ENCODE results near the gene TAF4. TPM values are rescaled to one million over a fixed set of nuclear protein-coding genes. Genes with fewer than 3 reads are reported as not detected.
A peak's percentile ranks its signal among the peaks of the same experiment; 100 is the strongest.

Gene TAF4
- total and polyA plus RNA-seq, 2 donors from 2014 or later: 3.7 to 18.4 TPM

DNA sequence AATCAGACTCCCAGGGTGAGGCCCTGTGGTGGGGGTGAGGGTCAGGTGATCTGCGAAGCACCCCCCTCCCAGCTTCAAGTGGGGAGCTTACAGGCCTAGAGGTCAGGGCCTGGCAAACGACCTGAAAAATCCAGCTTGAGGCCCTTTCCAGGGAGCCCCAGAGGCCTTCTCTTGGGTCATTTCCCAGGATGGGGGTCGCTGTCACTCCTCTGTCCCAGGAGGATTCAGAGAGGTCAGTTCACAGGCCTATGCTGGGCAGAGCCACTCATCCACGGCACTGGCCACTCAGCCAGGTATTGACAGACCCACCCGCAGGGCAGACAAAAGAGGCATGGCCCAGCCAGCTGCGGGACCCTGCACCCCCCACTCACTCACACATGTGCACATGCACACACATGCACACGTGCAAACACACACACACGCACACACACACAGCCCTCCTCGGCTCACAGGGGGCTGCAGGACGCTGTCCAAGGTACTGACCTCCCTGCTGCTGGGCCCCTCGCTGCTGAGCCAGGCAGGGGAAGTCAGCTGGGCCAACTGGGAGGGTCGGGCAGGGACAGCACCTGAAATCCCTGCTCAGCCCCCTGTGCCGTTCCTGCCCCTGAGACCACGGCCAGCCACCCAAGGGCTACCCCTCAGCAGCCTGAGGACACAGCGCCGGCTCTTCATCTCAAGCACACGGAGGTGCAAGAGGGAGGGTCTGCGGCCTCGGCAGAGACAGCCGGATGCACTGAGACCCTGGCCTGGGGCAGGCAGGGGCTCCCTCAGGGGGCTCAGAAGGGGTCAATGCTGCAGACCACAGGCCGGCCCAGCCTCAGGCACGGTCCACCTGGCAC is 113.8 kb downstream of the TAF4 start:
- no peak overlapping the region for H3K27ac ChIP-seq (ENCODE audit: low read depth in 2 of 2, low read length in 2 of 2)

DNA sequence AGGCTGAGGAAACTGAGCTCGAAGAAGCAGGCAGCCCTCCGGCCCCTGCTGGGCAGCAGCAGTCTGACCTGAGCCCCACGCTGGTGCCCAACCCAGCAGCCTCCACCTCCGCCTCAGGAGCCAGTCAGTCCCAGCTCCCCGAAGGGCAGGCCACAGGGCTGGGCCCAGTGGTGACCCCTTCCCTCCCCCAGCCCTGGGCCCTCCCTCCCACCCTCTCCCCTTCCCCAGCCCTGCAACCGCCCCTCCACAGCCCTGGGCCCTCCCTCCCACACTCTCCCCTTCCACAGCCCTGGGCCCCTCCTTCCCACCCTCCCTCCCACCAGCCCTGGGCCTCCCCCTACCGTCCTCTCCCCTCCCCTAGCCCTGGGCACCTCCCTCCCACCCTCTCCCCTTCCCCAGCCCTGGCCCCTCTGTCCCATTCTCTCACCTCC is 115.0 kb downstream of the TAF4 start:
- no peaks in the 10 kb centered on the region for H3K9me3 ChIP-seq (ENCODE audit: control insufficient read depth in 2 of 3, insufficient read depth in 1 of 3, low read length in 3 of 3)
- TF ChIP-seq, protein P1, sequence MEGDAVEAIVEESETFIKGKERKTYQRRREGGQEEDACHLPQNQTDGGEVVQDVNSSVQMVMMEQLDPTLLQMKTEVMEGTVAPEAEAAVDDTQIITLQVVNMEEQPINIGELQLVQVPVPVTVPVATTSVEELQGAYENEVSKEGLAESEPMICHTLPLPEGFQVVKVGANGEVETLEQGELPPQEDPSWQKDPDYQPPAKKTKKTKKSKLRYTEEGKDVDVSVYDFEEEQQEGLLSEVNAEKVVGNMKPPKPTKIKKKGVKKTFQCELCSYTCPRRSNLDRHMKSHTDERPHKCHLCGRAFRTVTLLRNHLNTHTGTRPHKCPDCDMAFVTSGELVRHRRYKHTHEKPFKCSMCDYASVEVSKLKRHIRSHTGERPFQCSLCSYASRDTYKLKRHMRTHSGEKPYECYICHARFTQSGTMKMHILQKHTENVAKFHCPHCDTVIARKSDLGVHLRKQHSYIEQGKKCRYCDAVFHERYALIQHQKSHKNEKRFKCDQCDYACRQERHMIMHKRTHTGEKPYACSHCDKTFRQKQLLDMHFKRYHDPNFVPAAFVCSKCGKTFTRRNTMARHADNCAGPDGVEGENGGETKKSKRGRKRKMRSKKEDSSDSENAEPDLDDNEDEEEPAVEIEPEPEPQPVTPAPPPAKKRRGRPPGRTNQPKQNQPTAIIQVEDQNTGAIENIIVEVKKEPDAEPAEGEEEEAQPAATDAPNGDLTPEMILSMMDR (IDR thresholded peaks at IDR 0.05; ENCODE audit: borderline replicate concordance, extremely low read depth, insufficient read depth): no peak
- FAIRE-seq (no peak), DNase-seq (peak in 3 of 5 donors; percentile 36 to 50 (median 37))
- H3K9ac ChIP-seq (ENCODE audit: low read length in 3 of 3): no peak overlapping the region
- no peak overlapping the region for H3K4me3 ChIP-seq (ENCODE audit: low read length in 3 of 3)
- no peaks in the 10 kb centered on the region for H3K27me3 ChIP-seq (ENCODE audit: control insufficient read depth, insufficient read depth, low read length)
- no peaks in the 10 kb centered on the region for H3K36me3 ChIP-seq (ENCODE audit: control insufficient read depth in 2 of 3, insufficient read depth in 3 of 3, low read length in 3 of 3)
- intact Hi-C loops (cut with DNase I): no loop called here
- no peaks in the 10 kb centered on the region for H3K4me1 ChIP-seq (ENCODE audit: control insufficient read depth in 2 of 3, insufficient read depth in 2 of 3, low read depth in 1 of 3, low read length in 3 of 3)
- H3K27ac ChIP-seq (ENCODE audit: low read depth in 2 of 2, low read length in 2 of 2): no peak overlapping the region

More for the DNA sequence above, 113.8 kb downstream of the TAF4 start:
- Histone ChIP-seq H3K9me3 (ENCODE audit: control insufficient read depth in 2 of 3, insufficient read depth in 1 of 3, low read length in 3 of 3) (no peaks in the 10 kb centered on the region), H3K36me3 (ENCODE audit: control insufficient read depth in 2 of 3, insufficient read depth in 3 of 3, low read length in 3 of 3) (no peaks in the 10 kb centered on the region), H3K4me3 (ENCODE audit: low read length in 3 of 3) (no peak overlapping the region), H3K4me1 (ENCODE audit: control insufficient read depth in 2 of 3, insufficient read depth in 2 of 3, low read depth in 1 of 3, low read length in 3 of 3) (no peaks in the 10 kb centered on the region), H3K9ac (ENCODE audit: low read length in 3 of 3) (no peak overlapping the region), H3K27me3 (ENCODE audit: control insufficient read depth, insufficient read depth, low read length) (no peaks in the 10 kb centered on the region)
- TF ChIP-seq, protein P1 (IDR thresholded peaks at IDR 0.05; ENCODE audit: borderline replicate concordance, extremely low read depth, insufficient read depth): no peak
- no peak for FAIRE-seq
- intact Hi-C loops (cut with DNase I): no loop called here
- peak; percentile 63 to 94 (median 93) for DNase-seq

DNA sequence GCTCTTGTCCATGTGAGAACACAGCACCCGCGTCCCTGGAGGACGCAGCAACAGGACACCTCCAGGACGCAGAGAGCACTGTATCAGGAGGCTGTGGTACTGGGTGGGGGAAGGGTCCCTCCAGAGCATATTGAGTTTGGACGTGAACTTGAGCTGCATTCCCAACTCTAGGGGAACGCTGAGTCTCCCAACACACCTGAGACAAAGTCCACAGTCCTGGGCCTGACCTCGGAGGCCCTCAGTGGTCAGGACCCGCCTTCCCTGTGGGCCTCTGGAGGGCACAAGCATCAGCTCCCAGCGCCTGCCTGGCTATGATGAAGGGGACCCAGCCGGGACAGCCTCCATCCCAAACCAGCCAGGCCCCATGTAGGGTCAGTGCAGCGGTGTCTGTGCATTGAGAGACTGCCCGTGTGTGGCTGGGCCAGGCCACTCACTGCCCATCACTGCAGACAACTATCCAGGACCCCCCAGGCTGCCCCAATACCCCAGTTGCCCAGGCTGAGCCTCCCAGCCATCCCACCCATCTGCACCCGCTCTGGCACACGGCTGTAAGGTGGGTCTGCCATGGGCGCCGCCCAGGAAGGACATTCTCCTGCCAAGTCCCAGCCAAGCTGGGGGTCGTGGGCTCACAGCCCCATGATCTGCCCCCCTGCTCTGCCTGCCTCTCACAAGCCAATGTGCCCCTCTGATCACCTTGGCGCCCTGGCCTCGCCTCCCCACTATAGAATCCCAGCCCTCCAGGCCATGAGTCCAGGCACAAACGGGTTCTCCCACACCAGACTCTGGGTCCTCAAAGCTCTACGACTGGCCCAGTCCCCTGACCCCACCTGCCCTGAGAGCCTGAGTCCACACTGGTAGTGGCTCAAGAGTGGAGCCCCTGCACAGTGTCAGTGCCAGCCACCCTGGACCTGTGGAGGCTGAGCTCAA is 115.7 kb downstream of the TAF4 start:
- intact Hi-C loops (cut with DNase I): no loop called here
- DNase-seq (peak in 1 of 5 donors; percentile 55), FAIRE-seq (no peak)
- Histone ChIP-seq H3K27ac (ENCODE audit: low read depth in 2 of 2, low read length in 2 of 2) (no peak overlapping the region), H3K36me3 (ENCODE audit: control insufficient read depth in 2 of 3, insufficient read depth in 3 of 3, low read length in 3 of 3) (no peaks in the 10 kb centered on the region), H3K27me3 (ENCODE audit: control insufficient read depth, insufficient read depth, low read length) (no peaks in the 10 kb centered on the region), H3K4me1 (ENCODE audit: control insufficient read depth in 2 of 3, insufficient read depth in 2 of 3, low read depth in 1 of 3, low read length in 3 of 3) (no peaks in the 10 kb centered on the region), H3K4me3 (ENCODE audit: low read length in 3 of 3) (no peak overlapping the region), H3K9me3 (ENCODE audit: control insufficient read depth in 2 of 3, insufficient read depth in 1 of 3, low read length in 3 of 3) (no peaks in the 10 kb centered on the region), H3K9ac (ENCODE audit: low read length in 3 of 3) (no peak overlapping the region)
- TF ChIP-seq, protein P1 (IDR thresholded peaks at IDR 0.05; ENCODE audit: borderline replicate concordance, extremely low read depth, insufficient read depth): no peak

Data from kidney (tissue), 14 donors.